Neuron (in vitro differentiated cells): ENCODE measurements around the gene NLGN1.

Experiments used
- H2AFZ ChIP-seq: one replicate; pipeline ENCODE4 v1.6.1; 2013; ENCODE audit warnings: low read depth, mild to moderate bottlenecking, inconsistent platforms, low read length, moderate library complexity
- H3K27me3 ChIP-seq: one replicate; pipeline ENCODE4 v1.6.1; 2013; ENCODE audit warnings: low read length; ENCODE audit not compliant: insufficient read depth
- H3K36me3 ChIP-seq: one replicate; pipeline ENCODE4 v1.6.1; 2013; ENCODE audit warnings: low read length; ENCODE audit not compliant: insufficient read depth
- H3K4me1 ChIP-seq: one replicate; pipeline ENCODE4 v1.6.1; 2013; ENCODE audit warnings: low read length; ENCODE audit not compliant: insufficient read depth
- H3K4me3 ChIP-seq: 2 replicates; pipeline ENCODE4 v1.5.1; 2013; ENCODE audit warnings: mild to moderate bottlenecking, low read length, moderate library complexity
- H3K9me3 ChIP-seq: one replicate; pipeline ENCODE4 v1.6.1; 2013; ENCODE audit warnings: low read length

NLGN1 gene

DNA sequence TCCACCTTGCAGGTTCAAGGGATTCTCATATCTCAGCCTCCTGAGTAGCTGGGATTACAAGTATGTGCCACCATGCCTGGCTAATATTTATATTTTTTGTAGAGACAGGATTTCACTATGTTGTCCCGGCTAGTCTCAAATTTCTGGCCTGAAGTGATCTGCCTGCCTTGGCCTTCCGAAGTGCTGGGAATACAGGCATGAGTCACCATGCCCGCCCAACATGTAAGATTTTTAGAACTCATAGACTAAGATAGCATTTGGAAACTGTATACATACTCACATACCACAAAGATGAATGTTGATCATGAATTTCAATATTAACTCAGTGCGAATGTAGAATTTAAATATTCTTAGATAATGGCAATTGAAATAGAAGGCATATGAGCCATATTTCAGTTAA, 718.9 kb downstream of the NLGN1 start:
- Histone ChIP-seq H3K4me3 (no peak overlapping the region), H3K36me3 (no peaks in the 10 kb centered on the region), H3K9me3 (no peaks in the 10 kb centered on the region), H3K4me1 (peaks cover 7% of the 10 kb centered on the region), H3K27me3 (no peaks in the 10 kb centered on the region), H2AFZ (no peak overlapping the region)

DNA sequence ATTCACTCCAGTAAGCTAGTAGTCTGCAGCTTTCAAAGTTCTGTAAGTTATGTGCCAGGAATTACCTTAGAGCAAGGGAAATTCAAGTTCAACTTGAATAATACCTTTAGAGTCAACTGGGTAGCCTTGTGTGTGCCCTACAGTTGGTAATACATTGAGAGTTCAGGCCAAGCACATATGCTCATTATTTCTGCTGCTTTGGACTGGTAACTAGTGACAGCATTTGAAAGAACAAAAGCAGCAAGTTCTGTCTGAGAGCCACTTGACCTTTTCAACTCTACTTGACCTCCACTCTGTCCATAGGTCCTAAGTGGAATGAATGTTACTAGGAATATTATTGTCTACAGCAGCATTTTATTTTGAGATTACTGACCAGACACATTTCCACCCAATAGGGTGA, 723.5 kb downstream of the NLGN1 start:
- Histone ChIP-seq H3K4me1 (peaks cover 9% of the 10 kb centered on the region), H2AFZ (no peak overlapping the region), H3K4me3 (no peak overlapping the region), H3K9me3 (no peaks in the 10 kb centered on the region), H3K36me3 (no peaks in the 10 kb centered on the region), H3K27me3 (no peaks in the 10 kb centered on the region)

DNA sequence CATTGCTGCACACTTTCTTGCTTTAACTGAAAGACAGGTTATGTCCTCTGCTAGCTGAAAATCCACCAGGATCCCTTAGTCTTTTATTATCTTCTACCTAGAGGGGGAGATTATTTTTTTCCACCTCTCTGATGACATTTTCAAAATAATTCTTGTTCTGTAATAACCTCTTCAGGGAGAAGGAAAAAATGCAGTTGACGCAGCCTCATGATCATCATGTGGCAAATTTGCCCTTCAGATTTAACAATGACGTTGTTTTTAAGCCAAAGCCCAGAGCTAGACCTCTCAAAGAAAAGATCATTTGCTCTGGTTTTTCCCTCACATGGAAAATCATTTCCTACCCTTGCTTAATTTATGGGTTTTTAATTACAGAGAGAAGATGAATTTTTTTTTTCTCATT, 724.9 kb downstream of the NLGN1 start:
- Histone ChIP-seq H3K36me3 (no peaks in the 10 kb centered on the region), H3K4me3 (no peak overlapping the region), H3K27me3 (no peaks in the 10 kb centered on the region), H3K9me3 (no peaks in the 10 kb centered on the region), H2AFZ (no peak overlapping the region), H3K4me1 (peaks cover 9% of the 10 kb centered on the region)

DNA sequence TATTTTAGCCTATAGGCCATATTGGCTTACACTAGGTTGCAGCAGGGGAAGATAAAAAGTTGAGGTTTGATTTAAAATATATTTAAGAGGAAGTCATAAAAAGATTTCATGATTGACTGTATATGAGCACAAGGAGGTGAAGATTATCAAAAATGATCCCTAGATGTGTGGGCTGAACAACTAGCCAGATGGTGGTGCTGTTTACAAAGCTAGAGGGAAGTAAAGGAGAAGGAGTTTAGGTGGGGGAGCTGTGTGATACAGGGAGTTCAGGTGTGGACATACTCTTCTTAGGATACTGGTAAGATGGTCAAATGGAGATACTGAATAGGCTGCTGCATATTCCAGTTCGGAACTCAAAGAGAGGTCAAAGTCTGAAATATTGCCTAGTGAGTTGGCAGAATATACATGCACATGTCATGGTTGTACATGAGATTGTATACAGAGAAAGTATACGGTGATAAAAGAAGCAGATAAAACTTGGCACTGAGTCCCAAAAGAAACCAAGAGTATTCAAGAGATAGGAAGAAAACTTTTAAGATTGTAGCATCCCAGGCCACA, 727.8 kb downstream of the NLGN1 start:
- Histone ChIP-seq H3K4me1 (peaks cover 9% of the 10 kb centered on the region), H2AFZ (no peak overlapping the region), H3K9me3 (no peaks in the 10 kb centered on the region), H3K27me3 (no peaks in the 10 kb centered on the region), H3K36me3 (no peaks in the 10 kb centered on the region), H3K4me3 (no peak overlapping the region)

DNA sequence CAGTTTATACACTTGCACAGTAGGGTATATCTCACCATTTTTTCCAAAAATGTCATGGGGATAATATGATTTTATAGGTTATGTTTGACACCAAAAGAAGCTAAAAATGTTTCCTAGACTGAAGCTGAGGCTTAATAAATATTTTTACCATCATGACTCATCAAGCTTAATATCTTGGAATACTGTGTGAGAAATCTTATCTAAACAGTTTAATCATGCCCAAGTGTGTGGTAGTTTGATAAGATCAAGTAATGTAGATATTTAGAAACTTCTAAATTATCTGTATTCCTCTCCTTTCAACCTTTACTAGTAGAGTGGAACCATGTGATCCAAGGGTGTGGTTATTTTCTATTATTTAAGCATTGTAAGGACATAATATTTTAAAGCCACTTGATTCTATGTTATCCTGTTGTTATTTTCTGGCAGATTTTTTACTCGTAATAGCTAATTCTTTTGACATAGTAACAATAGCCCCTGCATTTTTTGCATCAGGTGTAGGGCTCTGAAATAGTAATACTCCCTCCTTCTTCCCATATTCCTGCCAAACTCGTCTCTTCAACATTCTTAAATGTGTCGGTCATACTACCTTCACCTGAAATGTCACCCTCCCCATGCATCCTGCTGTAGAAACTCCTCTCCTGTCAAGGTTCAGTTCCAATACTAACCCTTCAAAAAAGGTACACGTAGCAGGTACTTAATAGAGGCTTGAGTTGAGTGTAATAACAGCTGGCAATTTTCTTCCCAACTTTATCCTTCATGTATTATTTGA, 729.6 kb downstream of the NLGN1 start:
- Histone ChIP-seq H3K27me3 (no peaks in the 10 kb centered on the region), H3K4me3 (no peak overlapping the region)

DNA sequence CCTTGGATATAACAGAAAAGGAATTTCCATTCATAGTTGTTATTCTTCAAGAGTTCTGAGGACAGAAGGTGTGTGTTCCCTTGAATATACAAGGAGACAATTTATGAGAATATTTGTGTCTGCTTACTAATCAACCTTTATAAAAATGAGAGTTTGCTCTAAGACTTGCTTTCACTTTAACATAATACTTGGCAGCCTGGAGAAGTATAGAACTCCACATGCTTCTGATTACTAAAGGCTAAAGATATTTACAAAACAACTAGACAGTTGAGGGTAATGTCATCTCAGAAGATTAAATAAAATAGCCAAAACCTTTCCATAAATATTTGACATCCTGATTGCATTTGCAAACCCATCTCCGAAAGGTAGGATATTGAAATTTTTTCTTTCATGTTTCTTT, 734.5 kb downstream of the NLGN1 start:
- Histone ChIP-seq H3K27me3 (no peaks in the 10 kb centered on the region), H3K4me3 (no peak overlapping the region), H3K36me3 (no peaks in the 10 kb centered on the region), H3K9me3 (no peaks in the 10 kb centered on the region), H3K4me1 (no peaks in the 10 kb centered on the region), H2AFZ (no peak overlapping the region)

More for the DNA sequence above, 729.6 kb downstream of the NLGN1 start:
- no peaks in the 10 kb centered on the region for H3K4me1 ChIP-seq
- no peak overlapping the region for H2AFZ ChIP-seq
- no peaks in the 10 kb centered on the region for H3K9me3 ChIP-seq
- H3K36me3 ChIP-seq: no peaks in the 10 kb centered on the region

DNA sequence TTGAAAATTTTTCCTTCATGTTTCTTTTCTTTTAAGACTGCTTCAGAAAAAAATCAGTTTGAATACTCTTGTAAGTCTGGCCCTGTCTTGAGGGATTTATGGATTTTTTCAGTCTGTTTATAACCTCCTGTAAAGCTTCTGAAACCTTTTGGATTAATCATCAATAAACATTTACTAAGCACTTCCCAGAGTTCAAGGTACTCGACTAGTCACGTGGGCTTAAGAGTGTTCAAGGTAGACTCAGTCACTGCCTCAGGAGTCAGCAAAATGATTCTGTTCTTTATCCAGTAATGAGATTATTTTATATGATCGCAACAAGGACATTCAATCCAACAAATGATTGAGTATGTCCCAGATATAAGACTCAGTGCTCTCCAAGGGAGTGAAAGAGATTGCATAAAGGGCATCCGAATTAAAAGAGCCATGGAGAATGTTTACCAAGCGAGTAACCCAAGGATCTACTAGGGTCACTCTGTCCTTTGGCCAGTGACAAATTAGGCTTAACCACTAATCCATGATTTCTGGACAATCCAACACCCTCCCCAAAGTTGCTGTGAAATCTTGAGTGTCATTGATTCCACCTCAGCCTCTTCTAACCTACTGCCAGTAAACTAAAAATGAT, 735.0 kb downstream of the NLGN1 start:
- Histone ChIP-seq H2AFZ (no peak overlapping the region), H3K4me3 (no peak overlapping the region), H3K4me1 (no peaks in the 10 kb centered on the region), H3K27me3 (no peaks in the 10 kb centered on the region), H3K36me3 (no peaks in the 10 kb centered on the region), H3K9me3 (no peaks in the 10 kb centered on the region)

DNA sequence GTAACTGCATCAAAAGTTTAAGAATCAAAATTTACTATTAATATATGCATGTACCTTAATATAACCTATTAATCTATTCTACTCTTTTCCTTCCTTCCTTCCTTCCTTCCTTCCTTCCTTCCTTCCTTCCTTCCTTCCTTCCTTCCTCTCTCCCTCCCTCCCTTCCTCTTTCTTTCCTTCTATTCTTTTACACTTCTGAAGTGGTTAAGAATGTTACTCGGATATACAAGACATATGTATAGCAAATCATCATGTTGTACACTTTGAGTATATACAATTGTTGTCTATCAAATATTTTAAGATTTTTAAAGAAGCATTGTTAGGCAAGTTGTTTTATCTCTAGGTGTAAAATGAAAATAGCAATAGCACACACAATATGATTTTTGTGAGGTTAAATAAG, 748.5 kb downstream of the NLGN1 start:
- H3K27me3 ChIP-seq: no peaks in the 10 kb centered on the region
- H2AFZ ChIP-seq: no peak overlapping the region
- H3K4me1 ChIP-seq: no peaks in the 10 kb centered on the region

DNA sequence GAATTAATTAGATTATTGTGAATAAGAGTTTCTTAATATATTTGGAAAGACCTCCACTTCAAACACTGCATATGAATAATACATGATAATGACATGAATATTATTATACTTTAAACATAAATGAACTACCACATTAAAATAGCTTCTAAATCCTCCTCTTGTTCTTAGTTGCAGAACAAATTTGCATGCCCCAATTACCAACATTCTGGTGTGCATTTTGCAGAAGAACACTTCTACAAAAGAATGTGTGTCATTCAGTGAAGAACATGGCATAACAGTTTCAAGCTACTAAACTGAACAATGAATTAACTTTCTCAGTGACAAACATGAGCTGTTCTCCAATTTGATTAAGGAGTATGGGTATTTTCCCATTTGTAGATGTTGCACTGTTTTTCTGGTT, 750.3 kb downstream of the NLGN1 start:
- H3K9me3 ChIP-seq: no peaks in the 10 kb centered on the region
- no peak overlapping the region for H3K4me3 ChIP-seq
- H3K4me1 ChIP-seq: no peaks in the 10 kb centered on the region
- H3K36me3 ChIP-seq: no peaks in the 10 kb centered on the region
- H3K27me3 ChIP-seq: no peaks in the 10 kb centered on the region
- H2AFZ ChIP-seq: no peak overlapping the region

More for the DNA sequence above, 748.5 kb downstream of the NLGN1 start:
- H3K9me3 ChIP-seq: no peaks in the 10 kb centered on the region
- H3K36me3 ChIP-seq: no peaks in the 10 kb centered on the region
- no peak overlapping the region for H3K4me3 ChIP-seq

DNA sequence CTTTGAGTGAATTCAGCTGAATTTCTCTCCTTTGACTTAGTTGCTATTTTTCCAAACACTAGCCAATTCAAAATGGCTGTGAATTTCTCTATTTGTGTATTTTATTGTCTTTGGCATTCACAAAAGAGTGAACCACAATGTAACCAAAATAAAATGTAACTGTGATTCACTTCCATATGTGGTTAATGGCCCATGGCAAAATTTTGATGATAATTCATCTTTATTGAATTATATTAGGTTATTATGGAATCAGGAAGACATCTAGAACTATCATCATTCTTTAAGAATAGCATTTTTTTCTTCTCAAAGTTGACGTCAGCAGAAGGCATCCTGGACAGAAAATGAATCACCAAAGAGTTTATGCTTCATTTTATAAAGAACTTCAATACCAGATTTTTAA, 756.3 kb downstream of the NLGN1 start:
- Histone ChIP-seq H3K4me1 (no peaks in the 10 kb centered on the region), H3K36me3 (no peaks in the 10 kb centered on the region)

DNA sequence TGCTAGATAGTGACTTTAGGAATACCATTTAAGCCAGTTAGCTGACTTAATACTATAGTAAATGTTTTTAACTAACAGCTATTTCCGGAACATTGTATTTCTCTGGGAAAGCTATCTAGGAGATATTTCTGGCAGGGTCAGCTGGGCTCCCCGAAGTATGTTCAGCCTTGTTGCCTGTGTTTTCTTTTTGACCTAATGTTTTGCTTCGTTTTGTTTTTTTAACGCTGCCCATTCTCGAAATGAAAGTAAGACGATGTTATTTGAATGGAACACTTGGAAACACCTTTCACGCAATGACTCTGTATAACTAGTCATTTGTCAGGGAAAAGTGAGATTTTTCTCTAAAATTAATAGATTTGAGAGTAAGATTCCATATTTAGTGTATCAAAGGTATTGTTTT, 758.7 kb downstream of the NLGN1 start:
- Histone ChIP-seq H3K27me3 (no peaks in the 10 kb centered on the region), H3K4me3 (no peak overlapping the region), H2AFZ (no peak overlapping the region), H3K36me3 (no peaks in the 10 kb centered on the region), H3K4me1 (no peaks in the 10 kb centered on the region), H3K9me3 (no peaks in the 10 kb centered on the region)

More for the DNA sequence above, 756.3 kb downstream of the NLGN1 start:
- Histone ChIP-seq H3K9me3 (no peaks in the 10 kb centered on the region), H3K4me3 (no peak overlapping the region), H3K27me3 (no peaks in the 10 kb centered on the region), H2AFZ (no peak overlapping the region)

DNA sequence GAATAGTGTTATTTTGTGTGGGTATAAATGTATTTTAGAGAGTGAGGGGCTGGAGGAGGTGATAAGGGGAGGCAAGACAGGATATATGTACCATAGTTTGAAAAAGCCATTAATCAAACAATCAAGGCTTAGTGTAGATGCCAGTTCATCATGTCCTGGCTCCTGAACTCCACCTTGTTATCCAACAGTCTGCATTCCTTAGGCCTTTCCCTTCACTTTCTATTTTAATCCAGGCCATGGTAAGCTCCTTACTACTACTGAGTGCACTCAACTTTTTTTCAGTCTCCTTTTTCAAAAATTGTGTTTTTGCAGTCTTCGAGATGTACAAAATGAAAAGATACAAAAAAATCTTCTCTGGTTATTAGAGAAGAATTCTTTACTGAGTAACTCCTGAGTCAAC, 761.1 kb downstream of the NLGN1 start:
- no peak overlapping the region for H3K4me3 ChIP-seq
- no peak overlapping the region for H2AFZ ChIP-seq
- H3K4me1 ChIP-seq: no peaks in the 10 kb centered on the region
- H3K9me3 ChIP-seq: peaks cover 3% of the 10 kb centered on the region
- H3K36me3 ChIP-seq: no peaks in the 10 kb centered on the region
- no peaks in the 10 kb centered on the region for H3K27me3 ChIP-seq

DNA sequence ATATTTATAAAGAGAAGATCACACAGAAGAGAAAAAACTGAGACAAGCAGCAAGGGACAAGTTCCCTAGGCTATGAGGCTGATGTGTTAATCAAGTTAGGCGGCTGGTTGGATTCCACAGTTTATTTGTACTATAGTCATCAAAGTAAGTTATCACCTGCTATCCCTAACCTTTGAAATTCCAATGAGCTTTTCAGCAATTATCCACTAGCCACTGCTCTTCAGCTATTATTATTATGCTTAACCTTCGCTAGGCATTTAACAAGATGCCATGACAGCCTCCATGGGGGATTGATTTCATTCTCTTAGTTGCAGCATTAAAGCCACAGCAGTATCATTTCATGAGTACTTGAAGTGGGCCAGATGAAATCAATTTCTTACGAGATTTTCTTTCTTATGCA, 762.1 kb downstream of the NLGN1 start:
- Histone ChIP-seq H3K4me1 (no peaks in the 10 kb centered on the region), H3K4me3 (no peak overlapping the region), H3K36me3 (no peaks in the 10 kb centered on the region), H2AFZ (no peak overlapping the region), H3K9me3 (peaks cover 3% of the 10 kb centered on the region), H3K27me3 (no peaks in the 10 kb centered on the region)
